Cerebellar cortex (tissue), 1 donor: Measurements from ENCODE around the gene CATSPER1.

Experiments used
- DNase-seq: peaks from one replicate; pipeline ENCODE4 v3.0.0-alpha.2; 2015; ENCODE audit warnings: low spot score

Gene CATSPER1

DNA sequence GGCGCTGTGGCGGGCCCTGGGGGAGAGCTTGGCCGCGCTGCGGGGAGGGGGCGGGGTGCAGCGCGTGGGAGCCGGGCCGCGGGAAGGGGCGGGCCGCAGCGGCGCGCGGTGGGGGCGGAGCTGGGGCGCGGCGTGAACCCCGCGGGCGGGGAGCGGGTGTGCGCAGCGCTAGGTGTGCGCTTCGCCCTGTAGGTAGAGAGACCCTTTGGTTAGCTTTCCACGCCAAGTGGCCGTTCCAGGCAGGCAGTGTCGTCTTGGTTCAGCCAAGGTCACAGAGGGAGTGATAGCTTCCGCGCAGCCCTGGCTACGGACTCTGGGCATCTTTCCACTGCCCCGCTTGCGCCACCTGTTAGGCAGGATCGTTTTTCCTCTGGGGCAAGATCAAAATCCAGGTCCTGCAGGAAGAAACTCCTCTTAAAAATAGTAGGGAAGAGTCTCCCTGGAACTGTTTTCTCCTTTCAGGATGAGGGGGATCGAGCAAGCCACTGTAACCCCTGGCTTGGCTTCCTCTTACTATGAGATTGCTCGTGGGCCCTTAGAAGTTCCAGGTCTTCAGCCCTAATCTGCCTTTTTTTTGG, 23.5 kb downstream of the CATSPER1 start:
- DNase-seq = peak; percentile 62

DNA sequence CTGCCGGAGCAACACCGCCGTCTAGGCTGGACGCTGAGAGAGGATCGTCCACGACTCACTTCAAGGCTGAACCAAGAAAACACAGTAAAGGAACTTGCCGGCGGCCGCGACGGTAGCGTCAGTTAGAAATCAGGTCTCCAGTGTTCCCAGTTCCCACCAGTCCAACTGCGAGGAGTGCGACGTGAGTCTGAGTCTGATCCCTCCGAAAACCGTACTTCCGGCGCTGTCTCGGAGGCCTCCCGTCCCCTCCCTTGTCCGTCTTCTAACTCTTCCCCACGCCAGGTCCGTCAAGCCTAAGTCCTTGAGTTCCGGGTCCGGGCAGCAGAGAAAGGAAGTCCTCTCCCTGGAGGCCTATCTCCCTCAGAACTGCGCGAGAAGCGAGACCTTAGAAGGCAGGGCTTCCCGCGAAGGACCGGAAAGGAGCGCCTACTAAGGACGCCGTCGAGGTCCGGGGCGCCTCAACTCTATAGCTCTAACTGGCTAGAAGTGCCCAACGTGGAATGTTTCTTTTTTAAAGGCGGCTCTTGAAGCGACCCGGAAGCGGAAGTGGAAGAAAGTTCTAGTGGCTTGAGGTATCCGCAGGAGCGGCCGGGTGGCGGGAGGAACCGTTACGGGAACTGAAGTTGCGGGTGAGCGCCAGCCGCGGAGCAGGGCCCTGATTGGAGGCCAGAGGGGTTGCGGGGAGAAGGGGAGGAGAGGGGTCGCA, 24.2 kb downstream of the CATSPER1 start, which contains the start of the genes BANF1 and EIF1AD:
Gene BANF1, plus strand, starts transcription at position 562 of the 706 bp plus-strand sequence. CDS start 748 bp downstream, outside the sequence.
Gene EIF1AD, minus strand, starts transcription at position 216 of the 706 bp plus-strand sequence. CDS start 1,768 bp downstream, outside the sequence.
- peak; percentile 98 for DNase-seq

DNA sequence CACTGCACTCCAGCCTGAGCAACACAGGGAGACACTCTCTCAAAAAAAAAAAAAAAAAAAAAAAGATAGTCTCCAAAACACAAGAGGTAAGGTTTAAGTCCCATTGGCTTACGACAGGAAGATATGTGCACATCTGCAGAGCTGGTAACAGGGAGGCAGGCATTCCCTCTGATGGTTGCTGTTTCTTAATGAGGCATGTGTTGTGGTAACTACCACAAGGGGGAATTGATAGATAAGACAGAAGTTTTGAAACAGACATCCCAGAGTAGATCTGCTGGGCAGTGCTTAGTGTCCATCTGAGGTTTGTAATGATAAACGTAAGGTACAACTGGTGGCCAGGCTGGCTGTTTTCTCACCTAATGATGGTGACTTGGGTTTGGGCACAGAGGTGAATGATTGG, 29.0 kb downstream of the CATSPER1 start:
- DNase-seq = no peak

DNA sequence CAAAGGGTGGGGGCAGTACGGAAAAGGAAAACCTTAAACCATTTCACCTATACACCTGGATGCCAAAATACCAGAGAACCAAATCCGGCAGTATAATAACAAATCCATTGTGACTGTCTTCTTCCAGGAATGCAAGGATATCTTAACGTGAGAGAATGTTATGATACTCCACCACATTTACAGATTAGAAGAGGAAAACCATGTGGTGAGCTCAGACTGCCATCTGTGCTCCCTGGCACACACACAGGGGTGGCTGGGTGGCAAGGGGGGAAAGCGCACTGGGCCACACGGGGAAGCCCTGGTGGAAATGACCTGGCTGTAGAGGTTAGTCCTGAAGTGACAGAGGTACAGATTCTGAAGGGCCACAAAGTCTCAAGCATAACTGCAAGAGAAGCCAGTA, 34.2 kb downstream of the CATSPER1 start:
- peak; percentile 79 for DNase-seq

DNA sequence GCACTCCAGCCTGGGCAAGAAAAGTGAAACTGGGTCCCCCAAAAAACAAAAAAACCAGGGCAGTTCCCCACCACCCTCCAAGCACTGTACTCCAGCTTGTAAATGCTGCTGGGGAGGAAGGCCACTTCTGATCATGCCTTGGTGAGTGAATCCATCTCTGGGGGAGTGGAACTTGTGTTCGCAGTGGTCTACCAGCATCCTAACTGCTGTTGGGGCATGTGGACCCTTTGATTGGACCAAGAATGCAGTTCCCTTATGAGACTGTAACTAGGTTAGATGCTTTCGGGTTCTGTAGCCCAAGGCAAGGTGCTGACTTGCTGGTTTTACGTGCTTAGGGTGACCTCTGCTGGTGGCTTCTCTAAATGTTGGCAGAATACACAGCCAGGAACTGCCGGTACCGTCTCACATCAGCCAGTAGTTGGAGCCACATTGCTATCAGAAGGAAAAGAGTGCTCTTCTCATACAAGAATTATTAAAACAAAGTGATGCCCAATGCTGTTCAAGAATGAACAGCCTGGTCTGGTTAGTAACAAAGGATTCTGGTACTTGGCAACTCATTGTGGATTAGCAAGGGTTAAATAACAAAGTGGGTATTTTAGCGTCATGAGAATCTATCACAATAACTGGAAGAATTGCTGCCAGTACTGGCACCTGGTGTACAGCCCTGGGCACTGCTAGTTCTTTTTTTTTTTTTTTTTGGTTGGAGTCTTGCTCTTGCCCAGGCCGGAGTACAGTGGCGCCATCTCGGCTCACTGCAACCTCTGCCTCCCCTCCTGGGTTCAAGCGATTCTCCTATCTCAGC, 37.3 kb downstream of the CATSPER1 start:
- DNase-seq = peak; percentile 99

DNA sequence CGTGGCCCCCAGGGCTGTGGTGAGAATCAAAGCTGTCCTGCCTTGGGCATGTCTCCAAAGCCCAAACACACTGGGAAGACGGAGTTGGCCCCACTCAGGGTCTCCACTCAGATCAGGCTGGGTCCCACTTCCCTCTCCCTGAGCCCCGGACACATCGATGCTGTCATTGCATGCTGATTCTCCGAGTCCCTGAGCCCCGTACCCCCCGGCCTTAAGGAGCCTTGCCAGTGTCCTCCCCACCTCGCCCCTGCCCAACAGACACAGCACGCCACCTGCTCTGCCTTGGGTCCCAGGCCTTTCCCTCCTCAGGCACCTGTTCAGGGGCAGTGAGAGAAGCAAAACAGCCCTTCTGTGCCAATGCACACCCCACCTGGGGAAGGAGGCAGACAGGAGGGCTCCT, 38.9 kb downstream of the CATSPER1 start:
- no peak for DNase-seq

DNA sequence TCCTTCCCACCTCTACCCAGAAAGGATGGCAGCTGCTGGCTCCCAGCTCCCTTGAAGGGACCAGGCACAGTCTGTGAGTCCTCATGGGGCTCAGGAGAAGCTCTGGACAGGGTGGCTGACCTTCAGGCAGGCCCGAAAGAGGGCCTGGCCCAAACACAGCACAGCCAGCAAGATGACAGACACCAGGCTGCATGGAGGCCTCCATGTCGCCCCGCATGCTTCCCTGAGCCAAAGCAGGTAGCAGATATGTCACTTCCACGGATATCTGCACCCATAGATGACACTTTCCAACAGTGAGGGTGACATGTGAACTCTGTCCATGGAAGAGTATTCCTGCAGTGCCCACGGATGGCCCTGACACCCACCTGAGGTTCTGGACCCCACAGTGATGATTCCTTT, 42.7 kb downstream of the CATSPER1 start:
- DNase-seq = no peak

DNA sequence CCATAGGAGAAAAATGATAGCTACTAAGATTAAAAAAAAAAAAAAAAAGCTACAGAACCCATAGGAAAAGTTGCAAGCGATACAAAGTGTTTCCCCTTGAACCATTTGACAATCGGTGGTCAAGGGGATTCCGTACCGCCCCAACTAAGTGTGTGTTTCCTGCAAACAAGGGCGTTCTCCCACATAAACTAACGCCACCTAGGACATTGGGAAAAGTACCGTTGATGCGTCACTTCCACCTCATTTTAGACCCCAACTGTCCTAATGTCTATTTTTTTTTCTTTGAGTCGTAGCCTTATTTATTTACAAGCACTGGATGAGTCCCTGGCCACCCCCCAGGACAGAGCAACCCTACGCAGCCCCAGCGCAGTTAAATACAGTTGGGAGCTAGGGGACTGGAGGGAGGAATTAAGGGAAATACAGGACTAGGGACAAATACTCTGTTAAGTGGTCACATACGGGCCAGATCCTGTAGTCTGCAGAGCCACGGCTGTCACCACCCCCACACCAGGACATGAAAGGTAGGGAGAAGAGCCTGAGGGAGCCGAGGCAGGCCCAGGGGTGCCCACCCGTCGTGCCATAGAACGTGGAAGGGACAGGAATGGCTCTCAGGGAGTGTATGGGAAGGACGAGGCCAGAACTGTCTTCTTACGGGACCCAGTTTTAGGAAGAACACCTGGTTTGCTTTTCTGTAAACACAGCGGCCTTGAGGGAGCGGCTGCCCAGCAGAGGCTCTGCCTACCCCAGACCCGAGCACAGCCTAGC, 43.3 kb downstream of the CATSPER1 start:
- DNase-seq = no peak

DNA sequence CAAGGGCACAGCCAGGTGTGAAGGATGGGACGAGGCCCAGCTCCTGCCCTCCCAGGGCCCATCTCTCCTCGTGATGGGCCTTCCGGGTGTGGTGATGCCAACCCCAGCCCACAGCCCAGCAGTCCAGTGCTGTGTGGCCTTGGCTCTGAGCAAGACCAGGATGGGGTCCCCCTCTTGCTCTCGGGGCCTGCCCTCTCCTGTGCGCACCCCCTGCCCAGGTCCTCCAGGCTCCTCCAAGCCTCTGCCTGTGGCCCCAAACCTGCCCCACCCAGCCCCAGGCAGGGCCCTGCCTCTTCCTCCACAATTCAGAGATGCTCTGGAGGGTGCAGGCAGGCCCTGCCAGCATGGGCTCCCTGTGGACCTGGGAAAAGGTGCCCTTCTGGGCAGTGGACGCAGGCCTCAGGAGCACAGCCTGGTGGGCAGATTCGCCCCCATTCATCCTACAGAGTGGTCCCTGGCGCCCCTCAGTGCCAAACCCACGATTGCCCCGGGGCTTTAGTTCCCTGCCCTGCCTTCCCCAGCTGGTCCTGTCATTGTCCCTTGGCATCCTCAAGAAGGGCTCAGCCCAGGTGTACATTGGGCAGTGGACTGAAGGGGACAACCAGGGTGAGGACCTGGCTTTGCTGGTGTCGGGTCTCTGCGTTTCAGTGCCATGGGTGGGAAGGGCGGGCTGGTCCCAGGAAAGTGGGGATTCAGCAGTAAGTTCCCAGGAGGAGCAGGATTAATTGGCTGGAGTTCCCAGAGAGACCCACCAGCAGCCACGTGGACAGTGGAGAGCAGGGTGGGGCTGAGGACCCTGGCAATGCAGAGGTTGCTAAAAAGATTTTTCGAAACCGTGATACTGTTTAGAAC, 44.1 kb downstream of the CATSPER1 start:
- no peak for DNase-seq

DNA sequence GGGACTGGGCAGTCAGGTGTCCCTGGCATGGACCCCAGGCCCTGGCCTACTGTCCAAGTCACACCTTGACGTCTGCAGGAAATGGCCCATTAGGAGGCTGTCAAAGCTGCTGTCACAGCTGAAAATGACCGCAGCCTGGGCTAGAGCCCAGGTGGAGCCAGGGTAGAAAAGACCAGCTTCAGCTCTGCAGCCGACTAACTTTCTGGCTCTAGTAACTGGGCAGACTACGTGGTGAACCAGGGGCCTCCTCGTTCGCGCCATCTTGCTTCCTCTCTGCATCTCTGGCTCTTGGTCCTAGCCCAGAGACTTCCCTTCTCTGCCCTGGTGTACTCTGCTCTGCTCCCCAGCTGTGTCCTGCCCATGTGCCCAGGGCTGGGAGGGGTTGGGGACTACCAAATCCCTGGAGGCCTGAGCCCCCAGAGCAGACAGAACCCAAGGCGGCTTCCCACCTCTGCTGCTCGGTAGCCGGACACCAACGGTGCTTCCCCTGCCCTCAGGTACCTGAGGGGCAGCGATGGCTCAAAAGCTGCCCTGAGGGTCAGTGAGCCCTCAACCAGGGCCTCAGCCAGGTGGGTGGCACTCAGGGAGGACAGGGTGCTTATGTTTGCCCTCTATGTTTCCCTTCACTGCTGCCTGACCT, 45.1 kb downstream of the CATSPER1 start:
- peak; percentile 49 for DNase-seq

DNA sequence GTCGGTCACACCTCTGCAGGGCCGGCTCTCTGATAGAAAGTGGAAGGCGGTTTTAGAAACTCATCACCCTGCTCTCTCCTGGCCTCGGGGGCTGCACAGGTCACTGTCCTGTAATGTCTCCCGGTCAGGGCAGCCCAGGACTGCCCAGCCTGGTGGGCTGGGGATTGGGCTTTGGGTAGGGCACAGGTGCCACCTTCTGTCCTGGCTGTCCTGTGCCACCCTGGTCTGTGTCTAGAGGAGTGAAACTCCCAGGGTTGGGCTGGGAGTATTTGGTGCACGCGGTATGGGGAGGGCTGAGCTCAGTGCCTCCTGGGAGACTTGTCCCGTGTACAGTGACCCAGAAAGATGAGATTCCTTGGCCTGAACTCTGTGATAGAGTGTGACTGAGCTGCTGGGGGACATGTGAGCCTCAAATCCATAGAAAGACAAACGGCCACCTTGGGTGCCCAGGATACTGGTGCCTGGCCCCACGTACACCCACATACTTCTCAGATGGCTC, 47.0 kb downstream of the CATSPER1 start:
- no peak for DNase-seq

DNA sequence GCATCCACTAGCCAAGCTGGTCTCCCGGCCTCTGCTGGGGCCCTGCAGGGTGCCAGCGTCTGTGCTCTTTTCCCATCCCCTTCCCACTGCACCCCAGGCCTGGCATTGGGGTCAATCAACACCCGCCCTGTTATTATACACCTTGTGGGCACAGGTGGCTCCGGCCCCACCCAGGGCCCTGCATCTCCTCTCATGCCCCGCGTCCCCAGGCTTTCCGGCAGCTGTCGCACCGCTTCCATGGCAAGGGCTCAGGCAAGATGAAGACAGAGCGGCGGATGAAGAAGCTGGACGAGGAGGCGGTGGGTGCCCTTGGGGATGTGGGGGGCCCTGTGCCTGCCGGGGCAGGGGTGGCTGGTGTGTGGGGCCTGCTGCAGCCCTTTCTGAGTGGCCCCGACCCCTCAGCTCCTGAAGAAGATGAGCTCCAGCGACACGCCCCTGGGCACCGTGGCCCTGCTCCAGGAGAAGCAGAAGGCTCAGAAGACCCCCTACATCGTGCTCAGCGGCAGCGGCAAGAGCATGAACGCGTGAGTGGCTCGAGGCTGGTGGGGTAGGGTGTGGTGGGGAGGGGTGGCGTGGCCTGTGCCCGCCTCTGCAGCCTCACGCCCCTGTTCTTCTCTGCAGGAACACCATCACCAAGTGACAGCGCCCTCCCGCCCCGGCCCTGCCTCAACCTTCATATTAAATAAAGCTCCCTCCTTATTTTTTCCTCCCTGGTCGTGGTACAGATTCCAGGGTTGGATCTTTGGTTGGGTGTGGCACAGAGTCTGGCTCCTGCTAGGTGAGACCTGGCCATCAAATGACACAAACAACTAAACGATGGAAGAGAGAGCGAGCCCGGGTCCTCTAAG, 47.7 kb downstream of the CATSPER1 start:
- no peak for DNase-seq

DNA sequence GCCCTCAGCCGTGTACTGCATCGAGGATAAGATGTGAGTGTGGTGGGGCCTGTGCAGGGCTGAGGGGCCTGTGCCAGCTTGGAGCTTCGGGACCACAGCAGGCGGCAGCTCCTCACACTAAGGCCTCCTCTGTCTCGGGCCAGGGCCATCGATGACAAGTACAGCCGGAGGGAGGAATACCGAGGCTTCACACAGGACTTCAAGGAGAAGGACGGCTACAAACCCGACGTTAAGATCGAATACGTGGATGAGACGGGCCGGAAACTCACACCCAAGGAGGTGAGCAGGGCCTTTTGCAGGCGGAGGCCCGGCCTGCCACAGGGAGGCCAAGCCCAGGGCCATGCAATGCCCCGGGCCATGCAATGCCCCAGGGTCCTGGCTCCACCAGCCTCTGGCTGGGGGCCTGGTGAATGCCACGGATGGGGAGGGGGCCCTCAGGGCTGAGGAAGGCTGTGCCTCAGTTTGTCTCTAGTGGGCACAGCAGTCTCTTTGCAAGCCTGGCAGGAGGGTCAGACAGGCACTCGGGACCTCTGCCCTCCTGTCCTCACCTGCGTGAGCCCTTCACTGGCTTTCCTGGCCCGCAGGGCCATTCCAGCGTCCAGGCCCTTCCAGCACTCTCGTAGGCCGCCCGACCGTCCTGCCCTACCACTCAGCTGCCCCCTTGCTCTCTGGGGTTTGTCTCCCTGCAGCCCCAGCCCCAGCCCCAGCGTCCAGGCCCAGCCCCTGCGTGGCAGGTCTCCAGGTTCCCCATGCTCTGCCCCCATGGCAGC, 48.5 kb downstream of the CATSPER1 start:
- DNase-seq = no peak

DNA sequence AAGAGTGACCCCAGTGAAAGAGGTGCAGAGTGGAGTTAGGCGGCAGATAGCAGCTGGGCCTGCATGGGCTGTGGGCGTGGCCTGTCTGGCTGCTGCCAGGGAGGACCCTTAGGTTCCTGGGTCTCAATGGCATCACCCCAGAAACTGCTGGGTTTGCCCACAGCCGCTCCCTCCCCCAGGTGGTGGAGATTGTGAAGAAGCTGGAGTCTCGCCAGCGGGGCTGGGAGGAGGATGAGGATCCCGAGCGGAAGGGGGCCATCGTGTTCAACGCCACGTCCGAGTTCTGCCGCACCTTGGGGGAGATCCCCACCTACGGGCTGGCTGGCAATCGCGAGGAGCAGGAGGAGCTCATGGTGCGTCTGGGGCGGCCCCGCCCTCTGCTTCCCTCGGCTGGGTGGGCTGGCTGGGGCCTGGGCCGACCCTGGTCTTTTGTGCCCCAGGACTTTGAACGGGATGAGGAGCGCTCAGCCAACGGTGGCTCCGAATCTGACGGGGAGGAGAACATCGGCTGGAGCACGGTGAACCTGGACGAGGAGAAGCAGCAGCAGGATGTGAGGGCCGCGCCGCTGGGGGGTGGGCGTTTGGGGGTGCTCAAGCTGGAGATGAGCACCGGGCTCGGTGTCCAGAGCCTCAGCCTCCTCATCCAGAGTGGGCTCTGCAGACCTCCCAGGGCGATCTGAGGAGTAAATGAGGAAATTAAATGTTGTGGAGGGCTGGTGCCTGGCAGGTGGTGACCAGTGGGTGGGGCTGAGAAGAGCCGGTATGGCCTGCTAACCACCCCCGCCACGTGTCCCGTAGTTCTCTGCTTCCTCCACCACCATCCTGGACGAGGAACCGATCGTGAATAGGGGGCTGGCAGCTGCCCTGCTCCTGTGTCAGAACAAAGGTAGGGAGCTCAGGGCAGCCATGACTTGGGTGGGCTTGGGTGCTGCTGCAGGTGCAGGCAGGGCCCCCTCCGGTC, 49.8 kb downstream of the CATSPER1 start:
- DNase-seq = no peak

DNA sequence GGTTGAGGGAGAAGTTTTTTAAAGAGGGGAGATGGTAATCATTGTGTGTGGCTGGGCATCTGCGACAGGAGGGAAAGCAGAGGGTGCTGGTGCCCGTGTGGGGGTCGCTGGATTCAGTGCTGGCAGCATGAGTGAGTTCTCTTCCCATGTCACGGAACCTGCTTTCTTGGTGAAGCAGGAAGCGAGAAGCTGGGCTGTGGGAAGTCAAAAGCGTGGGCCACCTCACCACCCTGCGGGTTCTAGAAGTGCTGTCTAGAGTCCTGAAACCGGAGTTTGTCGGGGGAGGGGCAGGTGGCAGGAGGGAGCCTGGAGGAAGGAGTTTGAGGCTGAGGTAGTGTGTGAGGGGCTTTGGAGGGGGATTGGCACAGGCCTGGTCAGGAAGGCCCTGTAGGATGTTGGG, 50.5 kb downstream of the CATSPER1 start:
- DNase-seq = no peak

DNA sequence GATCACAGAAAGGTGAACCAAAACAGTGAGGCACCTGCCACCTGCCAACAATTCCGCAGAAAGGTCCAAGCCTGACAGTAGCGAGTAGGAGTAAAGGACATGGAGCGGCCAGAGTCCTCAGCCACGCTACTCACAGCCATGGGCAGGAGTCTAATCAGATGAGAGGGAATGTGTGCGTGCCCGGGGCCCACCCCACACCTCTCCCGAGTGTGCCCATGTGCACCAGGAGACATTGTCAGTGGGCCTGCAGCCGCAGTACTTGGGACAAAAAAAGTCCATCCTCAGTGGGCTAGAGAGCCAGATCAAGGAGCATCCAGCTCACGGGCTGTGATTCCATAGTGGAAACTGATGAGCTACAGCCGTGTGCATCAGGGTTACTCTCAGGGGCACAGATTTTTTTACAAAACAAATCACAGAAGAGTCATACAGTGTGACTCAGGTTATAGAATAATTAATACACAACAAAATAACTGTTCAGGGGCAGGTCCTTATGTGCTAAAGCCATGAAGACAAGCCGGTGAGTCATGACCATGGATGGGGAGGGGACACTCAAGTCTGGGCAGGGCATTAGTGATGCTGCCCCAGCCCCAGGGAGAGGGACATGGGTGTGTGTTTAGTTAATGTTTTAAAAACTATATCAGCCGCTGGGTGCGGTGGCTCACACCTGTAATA, 52.7 kb downstream of the CATSPER1 start:
- DNase-seq = no peak

DNA sequence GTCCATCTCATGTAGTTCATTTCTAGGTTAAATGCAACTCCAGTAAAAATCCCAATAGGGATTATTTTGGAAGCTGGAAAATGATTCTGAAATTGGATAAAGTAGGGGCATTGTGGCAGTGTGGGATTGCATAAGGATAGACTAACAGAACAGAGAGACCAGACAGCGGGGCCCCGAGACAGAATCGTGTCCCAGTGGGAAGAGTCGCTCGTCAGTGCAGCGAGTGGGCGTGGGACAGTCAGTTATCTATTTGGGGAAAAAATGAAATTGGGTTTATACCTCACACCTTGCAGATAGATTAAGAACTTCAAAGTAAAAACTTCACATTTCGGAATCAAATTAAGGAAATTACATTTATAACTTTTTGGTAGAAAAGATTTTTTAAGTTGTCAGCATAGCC, 54.2 kb downstream of the CATSPER1 start:
- no peak for DNase-seq
